GM21526 (cell line): ENCODE data around the gene AMBP.
"Not testable (repeated sequence)": the region's sequence is repeated elsewhere in the genome, so short reads cannot be mapped to it uniquely, and the experiment has no call there.

ENCODE experiments used
- ATAC-seq: cut with Tn5 transposase; IDR thresholded peaks from one replicate; pipeline ENCODE4 v1.9.1; 2021; ENCODE audit warnings: moderate library complexity; ENCODE audit not compliant: unreplicated experiment, low FRiP score

Gene AMBP

DNA sequence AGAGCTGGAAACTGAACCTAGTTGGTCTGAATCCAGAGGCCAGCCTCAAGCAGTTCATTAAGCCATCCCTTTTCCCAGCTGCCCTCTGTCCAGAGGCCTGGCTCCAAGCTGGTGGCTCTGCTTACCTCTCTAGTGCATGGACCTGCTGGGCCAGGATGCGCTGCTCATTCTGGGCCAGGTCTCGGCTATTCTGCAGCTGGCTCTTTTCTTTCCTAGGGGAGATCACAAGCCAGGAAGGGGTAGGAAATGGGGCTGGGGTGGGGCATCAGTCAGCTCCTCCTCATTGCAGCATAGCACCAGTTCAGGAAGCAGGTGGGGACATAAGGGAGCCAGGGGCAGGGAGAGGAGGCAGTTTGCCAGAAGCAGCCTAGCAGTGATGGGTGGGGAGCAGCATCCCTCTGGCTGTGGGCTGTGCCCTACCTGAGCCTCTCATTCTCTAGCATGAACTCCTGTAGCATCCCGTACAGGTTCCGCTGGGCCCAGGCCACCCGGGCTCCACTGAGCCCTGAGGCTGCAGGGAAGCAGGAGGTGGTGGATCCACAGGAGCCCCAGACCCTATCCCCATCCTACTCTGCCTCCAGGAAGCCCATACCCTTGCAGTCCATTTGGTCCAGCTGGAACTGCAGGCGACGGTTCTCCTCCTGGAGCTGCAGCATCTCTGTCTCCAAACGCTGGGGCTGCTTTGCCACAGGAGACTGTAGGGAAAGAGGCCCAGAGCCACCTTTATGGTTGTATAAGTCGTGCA, 15.8 kb upstream of the AMBP start:
- no peak for ATAC-seq

DNA sequence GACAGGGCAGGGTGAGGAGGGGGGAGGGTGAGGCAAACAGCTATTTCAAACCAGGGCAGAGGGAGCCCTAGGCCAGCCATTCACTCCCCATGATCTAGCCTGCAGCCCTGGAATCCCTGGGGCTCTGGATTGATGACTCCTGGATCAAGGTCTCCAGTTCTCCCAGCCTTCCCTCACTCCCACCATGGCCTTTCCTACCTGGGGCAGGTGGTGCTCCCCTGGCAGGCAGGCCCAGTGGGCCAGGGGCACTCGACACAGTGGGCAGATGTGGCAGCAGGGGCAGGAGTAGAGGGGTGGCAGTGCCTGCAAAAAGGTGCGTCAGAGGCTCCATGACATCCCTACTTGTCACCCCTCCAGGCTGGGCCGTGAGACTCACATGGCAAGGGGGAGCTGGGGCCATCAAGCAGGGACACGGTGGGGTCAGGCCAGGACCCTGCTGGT, 15.0 kb upstream of the AMBP start:
- no peak for ATAC-seq

DNA sequence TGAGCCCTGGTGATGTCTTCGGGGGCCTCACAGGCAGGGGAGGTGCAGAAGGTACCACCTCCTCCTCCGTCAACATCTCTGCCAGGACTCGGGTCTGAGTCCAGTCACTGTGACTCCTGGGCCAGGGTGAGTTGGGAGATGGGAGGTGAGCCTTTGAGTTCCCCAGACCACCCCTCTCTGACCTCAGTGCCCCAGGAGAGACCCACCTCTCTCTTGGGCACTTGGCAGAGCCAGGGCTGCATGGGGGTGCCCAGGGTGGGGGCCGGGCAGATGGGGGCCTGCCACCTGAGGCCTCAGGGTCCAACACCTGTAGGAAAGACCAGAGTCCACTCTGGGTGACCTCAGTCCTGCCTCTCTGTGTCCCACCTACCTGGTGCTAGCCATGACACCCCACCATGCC, 14.2 kb upstream of the AMBP start:
- no peak for ATAC-seq

- no peak for ATAC-seq
Observed at GRCh38 chr9:114091711-114092110, 13.6 kb upstream of the AMBP start.

- ATAC-seq: no peak
Observed at GRCh38 chr9:114090798-114091197, 12.7 kb upstream of the AMBP start.

GRCh38 chr9:114089206-114089840, 11.2 kb upstream of the AMBP start:
- no peak for ATAC-seq

GRCh38 chr9:114088571-114089170, 10.6 kb upstream of the AMBP start:
- ATAC-seq: no peak

GRCh38 chr9:114087721-114088120, 9.6 kb upstream of the AMBP start:
- ATAC-seq: no peak

GRCh38 chr9:114086607-114087006, 8.5 kb upstream of the AMBP start:
- no peak for ATAC-seq

DNA sequence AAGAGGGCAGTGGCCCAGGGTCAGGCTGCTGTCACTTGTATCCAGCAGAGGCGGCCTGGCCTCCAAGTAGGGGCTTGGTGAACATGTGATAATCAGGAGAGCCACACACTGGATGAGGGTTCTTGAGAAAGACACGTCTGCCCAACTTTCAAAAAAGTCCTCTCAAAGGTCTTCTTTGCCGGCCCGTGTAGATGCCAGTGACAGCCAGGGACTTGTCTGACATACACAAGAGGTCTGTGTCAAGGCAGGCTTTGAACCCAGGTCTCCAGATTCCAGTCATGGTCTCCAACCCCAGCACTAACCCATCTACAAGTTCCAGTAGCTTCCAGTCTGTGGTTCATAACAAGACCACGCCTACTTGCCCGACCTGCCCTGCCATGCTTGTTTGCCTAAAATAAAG, 7.9 kb upstream of the AMBP start:
- ATAC-seq: no peak

DNA sequence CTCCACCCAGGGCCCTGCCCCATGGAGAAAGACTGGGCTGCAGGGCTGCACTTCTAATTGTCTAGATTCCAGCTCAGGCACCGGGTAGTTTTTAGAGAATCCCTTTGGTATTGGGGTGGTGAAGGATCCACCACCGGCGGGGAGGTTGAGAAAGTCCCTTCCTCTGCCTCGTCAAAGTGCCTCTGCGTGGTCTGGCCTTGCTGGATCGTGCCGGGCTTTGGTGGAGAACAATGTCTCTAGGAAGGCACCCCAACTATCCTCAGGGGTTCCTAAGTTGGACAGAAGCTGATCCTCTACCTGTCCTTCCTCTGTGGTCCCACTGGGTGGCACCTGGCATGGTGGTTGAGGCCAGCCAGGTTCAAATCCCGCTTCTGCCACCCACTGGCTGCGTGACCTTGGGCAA, 7.3 kb upstream of the AMBP start:
- ATAC-seq: no peak

- ATAC-seq: no peak
Observed at GRCh38 chr9:114084282-114085073, 6.4 kb upstream of the AMBP start.

DNA sequence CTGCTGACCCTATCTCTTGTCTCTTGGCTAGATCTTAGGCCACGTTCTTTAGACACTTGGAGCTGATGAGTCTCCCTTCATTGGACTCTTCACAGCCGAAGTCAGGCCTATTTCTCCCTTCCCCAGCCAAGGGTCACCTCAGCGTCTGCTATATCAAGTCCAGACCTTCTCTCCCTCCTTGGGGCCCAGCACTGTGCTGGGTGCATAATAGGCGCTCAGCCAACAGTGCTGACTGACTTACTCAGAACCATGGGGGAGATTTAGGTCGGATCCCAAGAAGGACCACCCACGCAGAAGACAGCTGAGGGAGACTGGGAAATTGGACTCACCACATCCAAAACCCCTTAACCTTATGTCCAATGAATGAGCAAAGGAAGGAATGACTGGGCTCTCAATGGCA, 5.6 kb upstream of the AMBP start:
- no peak for ATAC-seq

DNA sequence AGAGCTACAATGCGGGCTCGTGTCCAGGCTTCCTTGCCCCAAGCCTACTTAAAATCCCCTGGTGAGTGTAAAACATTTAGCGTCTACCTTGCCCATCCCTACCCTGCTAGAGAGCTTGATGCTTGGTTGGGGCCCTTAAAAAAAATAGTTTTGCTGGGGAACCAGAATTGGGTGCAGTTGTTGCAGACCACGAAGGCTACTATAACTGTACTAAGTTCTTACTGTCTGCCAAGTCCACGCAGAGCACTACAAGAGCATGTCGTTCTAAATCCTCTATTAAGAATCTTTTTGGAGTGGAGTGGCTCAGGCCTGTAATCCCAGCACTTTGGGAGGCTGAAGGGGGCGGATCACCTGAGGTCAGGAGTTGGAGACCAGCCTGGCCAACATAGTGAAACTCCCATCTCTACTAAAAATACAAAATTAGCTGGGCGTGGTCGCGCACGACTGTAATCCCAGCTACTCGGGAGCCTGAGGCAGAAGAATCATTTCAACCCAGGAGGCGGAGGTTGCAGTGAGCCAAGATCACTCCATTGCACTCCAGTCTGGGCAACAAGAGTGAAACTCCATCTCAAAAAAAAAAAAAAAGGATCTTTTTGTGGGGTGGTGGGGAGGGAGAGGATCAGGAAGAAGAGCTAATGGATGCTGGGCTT, 4.8 kb upstream of the AMBP start:
- not testable (repeated sequence) for ATAC-seq

GRCh38 chr9:114082017-114082762, 4.1 kb upstream of the AMBP start:
- no peak for ATAC-seq

- no peak for ATAC-seq
Observed at GRCh38 chr9:114081441-114082016, 3.4 kb upstream of the AMBP start.

DNA sequence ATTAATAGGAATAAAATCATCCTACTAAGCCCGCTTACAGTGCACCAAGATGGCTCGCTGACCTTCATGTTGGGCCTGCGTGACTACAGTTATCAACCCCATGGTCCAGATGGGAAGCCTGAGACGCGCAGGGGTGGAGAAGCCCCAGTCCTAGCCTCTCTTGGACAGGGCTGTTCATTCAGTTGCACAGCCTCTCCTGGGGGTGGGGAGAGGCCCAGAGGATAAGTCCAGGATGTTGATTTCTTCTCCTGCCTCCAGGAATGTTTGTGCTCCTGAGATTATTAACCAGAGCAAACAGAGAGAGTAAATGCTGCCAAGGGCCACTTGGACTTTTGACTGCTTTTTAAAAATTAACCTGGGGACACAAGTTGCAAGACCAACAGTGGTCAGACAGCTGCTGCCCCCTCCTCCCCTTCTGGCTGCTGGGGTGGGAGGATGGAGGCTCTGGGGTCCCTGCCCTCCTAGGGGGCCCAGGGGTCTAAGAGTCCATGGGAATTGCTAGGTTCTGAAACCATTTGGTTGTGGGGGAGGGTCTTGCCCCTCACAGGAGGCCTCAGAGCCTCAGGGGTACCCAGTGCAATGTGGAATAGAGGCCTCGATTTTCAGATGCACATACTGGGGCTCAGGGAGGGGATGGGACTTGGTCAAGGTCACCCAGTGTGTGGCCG, 2.8 kb upstream of the AMBP start:
- no peak for ATAC-seq

DNA sequence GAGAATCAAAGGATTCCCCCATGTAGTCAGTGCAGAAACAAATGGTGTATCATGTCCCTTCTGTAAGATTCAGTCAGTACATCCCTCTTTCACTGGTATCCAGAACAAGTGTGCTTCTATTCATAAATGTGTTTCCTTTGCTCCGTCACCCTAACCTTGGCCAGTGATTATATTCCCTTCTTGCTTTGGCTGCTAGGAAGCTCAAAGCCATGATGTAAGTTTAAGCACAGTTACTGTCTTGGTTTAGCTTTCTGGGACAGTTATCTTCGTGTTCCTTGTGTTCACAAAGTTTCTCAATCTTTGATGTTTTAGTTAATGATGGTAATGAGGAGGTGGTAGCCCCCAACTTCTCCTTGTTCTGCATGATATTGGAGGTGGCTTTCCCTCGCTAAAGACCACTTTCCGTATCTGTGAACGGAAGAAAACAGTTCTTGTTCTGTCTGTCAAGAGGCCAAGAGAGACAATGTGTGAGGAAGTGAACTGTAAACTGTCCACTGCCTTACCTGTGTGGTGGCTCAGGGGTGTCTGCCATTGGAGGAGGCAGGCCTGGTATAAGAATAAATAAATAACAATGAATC, 2.2 kb upstream of the AMBP start:
- ATAC-seq: no peak

DNA sequence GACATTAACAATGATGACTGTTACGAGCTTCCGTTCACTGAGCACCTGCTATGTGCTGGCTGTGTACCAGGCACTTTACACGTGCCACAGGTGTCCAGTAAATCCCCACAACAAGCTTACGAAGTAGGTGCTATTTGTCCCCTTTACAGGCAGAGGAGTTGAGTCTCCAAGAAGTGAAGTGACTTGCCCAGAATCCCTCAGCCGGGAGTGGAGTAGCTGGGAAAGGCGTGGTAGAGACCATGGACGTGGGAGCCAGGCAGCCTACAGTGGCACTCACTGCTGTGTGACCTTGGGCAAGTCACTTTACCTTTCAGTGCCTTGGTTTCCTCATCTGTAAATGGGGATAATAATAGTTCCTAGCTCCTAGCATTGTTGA, 669 bp upstream of the AMBP start:
- ATAC-seq: no peak
